OCI-LY7 (cell line): ENCODE results near the gene RAB17.

Experiments
- EZH2phosphoT487 ChIP-seq: fragments of 200-600 bp; sonication (generic); IDR thresholded peaks from 2 replicates; pipeline ENCODE4 v1.6.1; 2018; ENCODE audit warnings: low read depth, borderline replicate concordance, mild to moderate bottlenecking, mixed run types, antibody characterized with exemption, low read length, moderate library complexity, mixed read lengths
- TF ChIP-seq, protein P1 (sequence below): fragments of 200-600 bp; sonication (generic); conservative IDR thresholded peaks from 2 replicates; pipeline ENCODE4 v1.5.1; 2014; ENCODE audit warnings: mild to moderate bottlenecking, antibody characterized with exemption, low read length, moderate library complexity, mixed read lengths

DNA sequence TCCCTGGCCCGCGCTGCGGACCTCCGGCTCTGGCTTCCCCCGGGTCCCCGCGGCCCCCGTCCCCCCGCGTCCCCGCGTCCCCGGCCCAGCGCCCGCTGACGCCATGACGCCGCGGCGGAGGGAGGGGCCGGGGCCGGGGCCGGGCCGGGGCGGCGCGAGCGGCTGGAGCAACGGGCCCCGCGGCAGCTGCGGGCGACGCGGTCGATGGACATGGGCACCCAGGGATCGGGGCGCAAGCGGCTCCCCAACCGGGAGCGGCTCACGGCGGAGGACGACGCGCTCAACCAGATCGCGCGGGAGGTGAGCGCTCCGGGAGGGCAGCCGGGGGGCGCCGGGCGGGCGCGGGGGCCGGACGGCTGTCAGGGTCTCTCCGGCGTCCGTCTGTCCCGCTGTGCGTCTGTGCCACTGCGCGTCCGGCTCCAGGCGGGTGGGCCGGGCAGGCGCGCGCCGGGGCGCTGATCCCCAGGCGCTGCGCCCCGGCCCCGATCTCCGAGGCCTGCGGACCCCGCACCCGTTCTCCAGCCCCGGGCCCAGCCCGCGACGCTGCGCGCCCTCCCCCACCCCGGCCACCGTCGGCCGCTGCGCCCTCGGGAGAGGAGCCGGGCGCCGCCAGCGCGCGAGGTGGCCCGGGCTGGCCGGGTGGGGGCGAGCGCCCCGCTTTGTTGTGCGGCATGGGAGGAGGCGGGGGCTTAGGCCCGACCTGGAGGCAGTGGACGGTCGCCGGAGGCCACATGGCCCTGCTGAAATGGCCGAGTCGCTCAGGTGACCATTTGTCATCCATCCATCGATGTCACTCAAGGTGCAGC is 37.1 kb upstream of the RAB17 start, which contains the start of gene LRRFIP1:
- TF ChIP-seq, protein P1, sequence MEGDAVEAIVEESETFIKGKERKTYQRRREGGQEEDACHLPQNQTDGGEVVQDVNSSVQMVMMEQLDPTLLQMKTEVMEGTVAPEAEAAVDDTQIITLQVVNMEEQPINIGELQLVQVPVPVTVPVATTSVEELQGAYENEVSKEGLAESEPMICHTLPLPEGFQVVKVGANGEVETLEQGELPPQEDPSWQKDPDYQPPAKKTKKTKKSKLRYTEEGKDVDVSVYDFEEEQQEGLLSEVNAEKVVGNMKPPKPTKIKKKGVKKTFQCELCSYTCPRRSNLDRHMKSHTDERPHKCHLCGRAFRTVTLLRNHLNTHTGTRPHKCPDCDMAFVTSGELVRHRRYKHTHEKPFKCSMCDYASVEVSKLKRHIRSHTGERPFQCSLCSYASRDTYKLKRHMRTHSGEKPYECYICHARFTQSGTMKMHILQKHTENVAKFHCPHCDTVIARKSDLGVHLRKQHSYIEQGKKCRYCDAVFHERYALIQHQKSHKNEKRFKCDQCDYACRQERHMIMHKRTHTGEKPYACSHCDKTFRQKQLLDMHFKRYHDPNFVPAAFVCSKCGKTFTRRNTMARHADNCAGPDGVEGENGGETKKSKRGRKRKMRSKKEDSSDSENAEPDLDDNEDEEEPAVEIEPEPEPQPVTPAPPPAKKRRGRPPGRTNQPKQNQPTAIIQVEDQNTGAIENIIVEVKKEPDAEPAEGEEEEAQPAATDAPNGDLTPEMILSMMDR: no peak
- no peak for TF ChIP-seq EZH2phosphoT487
